ENCODE data around the gene UBXN6. TPM values are rescaled to one million over a fixed set of nuclear protein-coding genes. Genes with fewer than 3 reads are reported as not detected.

Gene UBXN6
- total RNA-seq, 1 experiment from 2014 or later, result 34.1 TPM

- Mint-ChIP-seq H3K4me3 (no peak overlapping the region), H3K36me3 (ENCODE audit: insufficient read depth in 1 of 3, low read depth in 3 of 3) (peaks cover 16 to 57% (median 49%) of the 10 kb centered on the region in 3 experiments; a peak in 6 of 7 replicates), H3K27ac (0 out of 7 replicates have a peak overlapping the region, but pooled peaks of 1 of the 3 experiments have one; percentile 13), H3K4me1 (no peaks in the 10 kb centered on the region), H3K9me3 (no peaks in the 10 kb centered on the region), H3K27me3 (ENCODE audit: low read depth) (no peaks in the 10 kb centered on the region)
- H2BK15ac ChIP-seq (ENCODE audit: low read depth, low read length), result no peak overlapping the region
- DNase-seq, result no peak
- no peak overlapping the region for H3T11ph ChIP-seq (ENCODE audit: low read length)
- no peaks in the 10 kb centered on the region for H3K9me3 ChIP-seq (ENCODE audit: control insufficient read depth, low read depth, low read length)
- no peaks in the 10 kb centered on the region for H3K79me1 ChIP-seq (ENCODE audit: insufficient read depth, low read depth, low read length, poor library complexity, severe bottlenecking)
- H4K5ac ChIP-seq (ENCODE audit: insufficient read length, low read depth, low read length), result no peak overlapping the region
- H3K18ac ChIP-seq (ENCODE audit: insufficient read length, low read depth, low read length), result no peak overlapping the region
- H2AFZ ChIP-seq (ENCODE audit: low read length), result no peak overlapping the region
- no peak overlapping the region for H3K56ac ChIP-seq (ENCODE audit: insufficient read length, low read depth, low read length)
- no peak overlapping the region for H3K14ac ChIP-seq (ENCODE audit: insufficient read depth, low read length)
- no peak overlapping the region for H3K23ac ChIP-seq (ENCODE audit: insufficient read length, low read depth, low read length)
- TF ChIP-seq CTCF (conservative IDR thresholded peaks at IDR 0.05), result no peak
- no peaks in the 10 kb centered on the region for H3K4me1 ChIP-seq (ENCODE audit: insufficient read depth, low read length)
- H3K79me2 ChIP-seq (ENCODE audit: insufficient read depth, low read length), result no peaks in the 10 kb centered on the region
- WGBS (ENCODE audit: extremely low coverage, insufficient read length, low lambda C conversion rate), result no CpG with 5 or more reads among the region's 15 CpGs
- no peak overlapping the region for H3K4me2 ChIP-seq (ENCODE audit: insufficient read depth, insufficient read length, low read length)
- H4K8ac ChIP-seq (replicated peaks; ENCODE audit: insufficient read length, low read depth, low read length), result no peak overlapping the region
- H2BK20ac ChIP-seq (ENCODE audit: low read depth, low read length, poor library complexity, severe bottlenecking), result no peak overlapping the region
- H2BK5ac ChIP-seq (ENCODE audit: insufficient read length, low read length), result no peak overlapping the region
- no peak overlapping the region for H3K9ac ChIP-seq (ENCODE audit: extremely low read depth, insufficient read length, low read length)
- H3K23me2 ChIP-seq (ENCODE audit: insufficient read length, low read depth, low read length, poor library complexity, severe bottlenecking), result no peaks in the 10 kb centered on the region
- no peaks in the 10 kb centered on the region for H3K27me3 ChIP-seq (ENCODE audit: insufficient read depth, low read length)
- no peak overlapping the region for H2AK5ac ChIP-seq (ENCODE audit: insufficient read length, low read length)
- no peak overlapping the region for H3K4ac ChIP-seq (ENCODE audit: low read depth, low read length)
- no peak overlapping the region for H2BK120ac ChIP-seq (ENCODE audit: low read depth, low read length, poor library complexity, severe bottlenecking)
- H3K27ac ChIP-seq (ENCODE audit: insufficient read length, low read depth, low read length), result no peak overlapping the region
- no peak overlapping the region for H4K91ac ChIP-seq (ENCODE audit: insufficient read length, low read depth, low read length)
- no peaks in the 10 kb centered on the region for H4K20me1 ChIP-seq (ENCODE audit: control insufficient read depth, insufficient read depth, insufficient read length)
- no peak overlapping the region for H2BK12ac ChIP-seq (ENCODE audit: insufficient read length, low read depth, low read length)
Measured at GRCh38 chr19:4499855-4500254, 42.3 kb upstream of the UBXN6 start.

Measured in H9 (cell line).